Posterior cingulate gyrus (tissue), 11 donors: ENCODE measurements around the gene OXLD1.

Experiments used
- DNase-seq, 10 donors: peaks; one replicate each; pipeline versions ENCODE4 v3.0.0 to v3.0.0-alpha.2; 2020 to 2021; ENCODE audit warnings: mixed read lengths in 3 of 10
- intact Hi-C: fragments of 100-400 bp; cut with DNase I; formaldehyde crosslinking; loops from one replicate; pipeline ENCODE4 v1.15.1; 2023

OXLD1 gene

GRCh38 chr17:81666342-81667191 is at the start of gene OXLD1, which contains the start of gene CCDC137:
Gene OXLD1, minus strand, starts transcription at chr17:81666605. Its CDS starts 28 bp downstream, at chr17:81666577.
Gene CCDC137, plus strand, starts transcription at chr17:81666737. Its CDS starts 30 bp downstream, at chr17:81666767.
- intact Hi-C loops = loop anchor here (2.0 kb wide), 1 partner anchor 30 kb away; the partner anchor contains the start of genes NPLOC4 and TSPAN10
- peak; percentile 94 to 99 (median 98) for DNase-seq

- intact Hi-C loops = no loop called here
- no peak for DNase-seq
These were observed 48.9 kb upstream of the OXLD1 start for GRCh38 chr17:81715107-81715871.

- DNase-seq = no peak
- intact Hi-C loops = no loop called here
These were observed 48.2 kb upstream of the OXLD1 start for GRCh38 chr17:81714412-81715106.

- intact Hi-C loops = no loop called here
- no peak for DNase-seq
These were observed 47.4 kb upstream of the OXLD1 start for GRCh38 chr17:81713556-81714411.

GRCh38 chr17:81713004-81713555 is 46.7 kb upstream of the OXLD1 start:
- DNase-seq = no peak
- intact Hi-C loops = no loop called here

GRCh38 chr17:81712468-81713003 is 46.1 kb upstream of the OXLD1 start:
- intact Hi-C loops = no loop called here
- peak in 1 of 10 donors; percentile 23 for DNase-seq

GRCh38 chr17:81711814-81712467 is 45.5 kb upstream of the OXLD1 start, which contains the start of gene SLC25A10:
Gene SLC25A10, plus strand, starts transcription at chr17:81712284. Its CDS starts 143 bp downstream, at chr17:81712427.
- intact Hi-C loops = no loop called here
- peak; percentile 37 to 94 (median 62) for DNase-seq

GRCh38 chr17:81710514-81711308 is 44.3 kb upstream of the OXLD1 start:
- DNase-seq = no peak
- intact Hi-C loops = no loop called here

- intact Hi-C loops = no loop called here
These were observed 42.4 kb upstream of the OXLD1 start for GRCh38 chr17:81708739-81709185.

GRCh38 chr17:81707725-81708646 is 41.6 kb upstream of the OXLD1 start:
- DNase-seq = no peak
- intact Hi-C loops = no loop called here

More at GRCh38 chr17:81708739-81709185, 42.4 kb upstream of the OXLD1 start:
- DNase-seq = no peak

- intact Hi-C loops = no loop called here
- no peak for DNase-seq
These were observed 40.6 kb upstream of the OXLD1 start for GRCh38 chr17:81706757-81707624.

- DNase-seq = no peak
- intact Hi-C loops = no loop called here
These were observed 39.8 kb upstream of the OXLD1 start for GRCh38 chr17:81706232-81706611.

GRCh38 chr17:81705518-81706231 is 39.3 kb upstream of the OXLD1 start:
- DNase-seq = no peak

GRCh38 chr17:81703747-81704654 is 37.6 kb upstream of the OXLD1 start:
- intact Hi-C loops = loop anchor here (1.0 kb wide), 1 partner anchor 20 kb away; the partner anchor contains the start of gene HGS
- no peak for DNase-seq

More at GRCh38 chr17:81705518-81706231, 39.3 kb upstream of the OXLD1 start:
- intact Hi-C loops = no loop called here
